HUDEP-2 (cell line): ENCODE data around the gene LMTK2.
A peak's percentile ranks its signal among the peaks of the same experiment; 100 is the strongest.

ENCODE experiments used
- DNase-seq, 76 experiments: peaks; one replicate each; lab custom pipeline; 2025; ENCODE audit not compliant: unreplicated experiment in 76 of 76; lab: John Stamatoyannopoulos, UW

Gene LMTK2

GRCh38 chr7:98135984-98136383 lies 29.3 kb downstream of the LMTK2 start:
- DNase-seq: no peak

GRCh38 chr7:98136423-98136822 lies 29.8 kb downstream of the LMTK2 start:
- no peak for DNase-seq

- no peak for DNase-seq
These were observed 30.6 kb downstream of the LMTK2 start for GRCh38 chr7:98137134-98137825.

GRCh38 chr7:98137826-98138151 lies 31.1 kb downstream of the LMTK2 start:
- DNase-seq: no peak

DNA sequence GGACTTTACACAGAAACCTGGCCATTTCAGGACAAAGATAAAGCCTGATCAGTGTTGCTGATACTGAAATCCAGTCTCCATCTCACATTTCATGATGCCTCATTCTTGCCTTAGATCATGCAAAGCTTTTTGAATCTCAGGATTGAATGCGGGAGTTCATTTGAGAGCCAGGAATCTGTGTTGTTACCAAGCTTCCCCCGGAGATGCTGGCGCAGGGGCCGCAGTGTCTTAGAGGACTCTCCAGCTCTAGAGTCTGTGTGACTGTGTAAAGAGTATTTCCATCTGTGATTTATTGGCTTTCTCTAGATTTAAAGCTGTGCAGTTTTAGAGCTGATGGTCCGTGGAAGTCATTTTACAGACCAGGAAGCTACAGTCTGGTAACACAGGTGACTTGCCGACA lies 32.0 kb downstream of the LMTK2 start:
- DNase-seq: no peak

- DNase-seq: no peak
These were observed 36.0 kb downstream of the LMTK2 start for GRCh38 chr7:98142658-98143057.

- no peak for DNase-seq
These were observed 41.9 kb downstream of the LMTK2 start for GRCh38 chr7:98148607-98149006.

DNA sequence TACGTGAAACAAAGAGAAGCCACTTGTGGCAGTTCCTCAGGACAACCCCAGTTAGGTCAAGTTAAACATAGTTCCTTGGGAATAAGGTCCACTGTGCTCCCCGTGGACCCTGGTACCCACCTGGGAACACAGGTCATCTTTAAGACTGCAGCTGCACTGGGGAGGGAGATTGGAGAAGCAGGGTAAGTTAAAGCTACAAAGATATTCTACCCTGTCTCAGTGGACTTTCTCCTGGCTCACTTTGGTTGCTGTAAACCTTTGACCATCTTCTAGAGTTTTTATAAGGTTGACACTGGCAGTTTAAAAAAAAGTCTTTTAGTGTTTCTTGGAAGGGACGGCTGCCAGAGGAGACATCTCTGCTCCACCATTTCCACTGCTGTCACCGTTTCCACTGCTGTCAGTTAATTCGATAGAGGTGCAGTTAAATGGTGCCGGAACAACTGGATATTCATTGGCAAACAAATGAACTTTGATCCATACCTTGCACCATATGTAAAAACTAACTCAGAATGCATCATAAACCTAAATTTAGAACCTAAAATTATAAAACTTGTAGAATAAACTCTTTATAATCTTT lies 42.5 kb downstream of the LMTK2 start:
- DNase-seq: no peak

DNA sequence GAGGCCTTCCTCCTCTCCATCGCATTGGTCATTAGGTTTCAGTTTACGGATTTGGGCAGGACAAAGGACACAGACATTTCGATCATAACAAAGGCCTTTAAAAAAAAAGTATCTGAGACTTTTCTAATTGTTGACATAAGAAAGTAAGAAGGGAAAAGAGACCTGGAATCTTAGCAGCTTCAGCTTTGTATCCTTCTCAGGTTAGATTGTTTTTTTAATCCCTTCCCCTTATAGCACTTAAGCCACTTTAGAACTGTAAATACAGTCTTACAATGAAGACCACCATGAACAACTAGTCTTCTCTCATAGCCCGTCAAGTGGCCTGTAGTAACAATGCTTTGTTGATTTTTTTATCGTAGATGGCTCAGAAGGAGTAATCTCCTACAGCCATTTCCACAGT lies 45.2 kb downstream of the LMTK2 start:
- no peak for DNase-seq

- DNase-seq: no peak
These were observed 50.0 kb downstream of the LMTK2 start for GRCh38 chr7:98156700-98157099.

- DNase-seq: no peak
These were observed 51.1 kb downstream of the LMTK2 start for GRCh38 chr7:98157761-98158160.

DNA sequence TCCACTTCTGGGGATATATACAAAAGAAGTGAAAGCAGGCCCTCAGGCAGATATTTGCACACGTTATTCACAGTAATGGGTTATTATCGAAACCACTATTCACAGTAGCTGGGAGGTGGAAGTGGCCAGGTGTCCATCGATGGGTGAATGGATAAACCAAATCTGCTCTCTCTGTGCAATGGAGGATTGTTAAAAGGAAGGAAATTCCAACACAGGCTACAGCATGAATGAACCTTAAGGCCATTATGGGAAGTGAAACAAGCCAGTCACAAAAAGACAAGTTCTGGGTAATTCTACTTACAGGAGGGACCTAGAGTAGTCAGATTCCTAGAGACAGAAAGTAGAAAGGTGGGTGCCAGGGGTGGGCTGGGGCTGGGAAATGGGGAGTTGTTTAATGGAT lies 56.1 kb downstream of the LMTK2 start:
- DNase-seq: no peak

- DNase-seq: no peak
These were observed 56.6 kb downstream of the LMTK2 start for GRCh38 chr7:98163269-98163668.

DNA sequence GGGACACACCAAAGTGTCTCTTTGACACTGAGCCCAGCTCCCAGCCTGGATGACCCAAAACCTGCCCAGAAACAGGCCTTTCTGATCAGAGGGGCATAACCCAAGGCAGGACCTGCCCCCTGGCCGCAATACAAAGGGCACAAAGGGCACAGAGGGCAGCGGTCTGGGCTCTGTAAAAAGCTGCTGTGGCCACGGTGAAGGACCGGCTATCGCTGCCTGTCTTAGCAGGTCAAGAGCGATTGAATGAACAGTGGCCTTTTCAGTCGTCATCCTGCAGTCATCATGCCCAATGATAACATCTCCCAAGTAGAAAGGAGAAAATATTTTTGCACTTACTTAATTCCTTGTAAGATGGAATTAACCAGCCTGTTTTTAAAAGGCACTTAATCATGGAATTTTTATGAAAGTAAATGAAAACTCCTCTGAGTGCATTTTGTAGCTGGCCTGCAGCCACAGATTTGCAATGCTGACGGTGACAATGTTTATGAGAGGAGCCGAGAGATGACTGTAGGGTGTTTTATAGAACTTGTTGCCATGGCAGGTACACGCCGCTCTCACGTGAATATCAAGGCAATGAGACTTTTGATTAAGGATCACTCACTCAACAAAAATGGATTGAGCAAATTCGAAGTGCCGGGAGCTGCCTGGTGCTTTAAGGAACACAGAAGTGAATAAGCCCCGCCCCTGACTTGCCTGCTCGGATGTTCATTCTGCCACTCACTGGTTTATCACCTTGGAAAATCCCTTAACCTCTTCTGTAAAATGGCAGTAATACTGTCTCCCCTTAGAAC lies 57.2 kb downstream of the LMTK2 start:
- no peak for DNase-seq

DNA sequence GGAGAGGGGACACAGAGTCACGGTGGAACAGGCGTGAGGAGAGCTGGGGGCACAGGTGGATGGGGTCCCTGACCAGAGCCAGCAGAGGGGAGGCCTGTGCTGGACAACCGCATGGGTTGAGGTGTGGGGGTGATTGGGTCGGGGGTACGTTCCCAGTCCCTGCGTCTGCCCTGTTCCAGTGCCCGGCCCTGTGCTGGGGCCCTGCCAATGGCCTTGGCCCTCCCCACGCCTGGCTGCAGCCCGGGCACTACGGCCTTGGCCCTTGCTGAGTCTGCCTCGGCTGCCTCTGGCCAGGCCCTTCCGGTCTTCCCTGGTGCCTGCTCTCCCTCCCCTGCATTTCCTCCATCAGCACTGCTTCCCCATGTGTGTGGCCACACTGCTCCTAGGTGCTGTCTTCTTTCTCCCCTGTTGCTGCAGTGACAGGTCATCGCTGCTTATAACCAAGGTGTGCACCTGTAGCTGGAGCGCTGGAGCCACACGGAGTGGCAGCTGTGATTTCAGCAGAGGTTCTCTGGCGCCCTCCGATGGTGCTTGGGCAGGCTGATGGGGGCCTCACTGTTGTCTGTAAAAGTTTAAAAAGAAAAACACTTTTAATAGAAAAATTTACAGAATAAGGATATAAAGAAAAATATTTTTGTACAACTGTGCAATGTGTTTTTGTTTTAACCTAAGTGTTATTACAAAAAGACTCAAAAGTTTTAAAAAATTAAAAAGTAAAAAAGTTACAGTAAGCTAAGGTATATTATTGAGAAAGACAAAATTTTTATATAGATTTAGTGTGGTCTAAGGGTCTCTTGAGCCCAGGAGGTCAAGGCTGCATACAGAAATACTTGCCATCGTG lies 59.4 kb downstream of the LMTK2 start:
- peak in 19 of 76 experiments; percentile 2 to 36 (median 9) for DNase-seq

GRCh38 chr7:98166668-98166970 lies 60.0 kb downstream of the LMTK2 start:
- DNase-seq: no peak

- no peak for DNase-seq
These were observed 61.0 kb downstream of the LMTK2 start for GRCh38 chr7:98167653-98168052.

- DNase-seq: peak in 31 of 76 experiments; percentile 2 to 35 (median 17)
These were observed 61.7 kb downstream of the LMTK2 start for GRCh38 chr7:98168181-98168903.

DNA sequence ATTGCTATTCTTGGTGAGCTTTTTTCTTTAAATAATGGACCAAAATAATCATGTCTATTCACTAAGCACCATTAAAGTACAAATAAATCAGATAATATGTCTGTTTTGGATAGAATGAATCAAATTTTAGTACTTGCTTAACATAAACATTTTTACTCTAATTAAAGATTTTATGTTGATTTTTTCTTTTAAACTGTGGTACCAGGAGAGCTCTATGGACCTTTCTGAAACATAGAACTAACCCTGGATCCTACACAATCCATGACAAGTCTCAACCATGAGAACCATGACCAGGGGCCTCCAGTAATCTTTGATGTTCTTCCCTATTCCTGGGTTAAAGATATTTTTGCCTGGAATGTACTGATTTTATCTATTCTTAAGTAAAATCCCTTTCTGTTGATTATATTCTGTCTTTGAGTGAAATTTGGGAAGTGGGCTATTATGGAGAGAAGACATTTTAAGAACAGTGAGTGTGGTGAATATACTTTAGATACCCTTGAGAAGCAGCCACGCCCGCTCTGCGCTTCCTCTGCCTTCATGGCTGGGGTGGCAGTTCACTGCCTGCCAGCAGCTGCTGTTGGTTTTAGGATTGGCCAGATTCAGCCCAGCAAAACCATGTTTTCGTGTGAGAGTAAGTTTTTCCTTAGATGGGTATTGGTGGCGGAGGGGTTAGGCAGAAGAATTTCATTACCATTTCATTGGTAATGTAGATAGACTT lies 62.4 kb downstream of the LMTK2 start:
- DNase-seq: peak in 12 of 76 experiments; percentile 3 to 27 (median 12)

- DNase-seq: no peak
These were observed 64.3 kb downstream of the LMTK2 start for GRCh38 chr7:98170966-98171365.
